K562 (cell line): ENCODE measurements around the gene CYP24A1. TPM values are rescaled to one million over a fixed set of nuclear protein-coding genes. Genes with fewer than 3 reads are reported as not detected.

Experiments used
- ATAC-seq: fragments of 200-7000 bp; cut with Tn5 transposase; 3 replicates; pipeline ENCODE4 v1.9.1; 2020; ENCODE audit warnings: moderate library complexity
- BruUV-seq: library from RNA; stranded (reverse); fragments of 400-500 nt; replicated peaks from 2 replicates; lab custom pipeline; 2021; lab: Mats Ljungman, UMichigan
- CTCF ChIA-PET: fragments of 300-600 bp; formaldehyde crosslinking; extraction: SDS; loops from one replicate; lab custom pipeline; 2021; ENCODE audit warnings: low intra/inter-chr PET ratio; lab: Yijun Ruan, JAX
- POLR2A ChIA-PET: fragments of 300-600, 350-650 bp; sonication (Branson Sonifier 250); formaldehyde crosslinking; extraction: SDS; loops from one replicate; lab custom pipeline; 2021; ENCODE audit warnings: antibody characterized with exemption, inconsistent platforms; lab: Yijun Ruan, JAX
- DNase-seq, 4 experiments: peaks; one replicate each; pipeline versions ENCODE4 v3.0.0 to v3.0.0-alpha.2; 2011 to 2018; ENCODE audit warnings: low spot score in 3 of 4, mixed read lengths in 3 of 4; ENCODE audit errors: extremely low read depth in 1 of 4
- FAIRE-seq: peaks from 2 replicates; lab custom pipeline; 2011; peaks lifted over from hg19 to GRCh38; lab: Jason Lieb, UNC
- H2AFZ ChIP-seq: 2 replicates; pipeline ENCODE4 v1.6.0; 2011; ENCODE audit warnings: low read depth, low read length, control low read depth, inconsistent platforms
- H3K27ac ChIP-seq: fragments of 200-600 bp; 3 replicates; pipeline ENCODE4 v1.8.0; 2011; ENCODE audit warnings: low read depth, mild to moderate bottlenecking, control low read depth, inconsistent platforms, low read length, moderate library complexity, mixed read lengths; ENCODE audit errors: extremely low read depth
- H3K27me3 ChIP-seq, 2 experiments: fragments of 300-600 bp in 1 of 2; 2 replicates in 1 of 2; 3 replicates in 1 of 2; pipeline versions ENCODE4 v1.6.0 to v1.8.0; 2011; ENCODE audit warnings: inconsistent platforms in 2 of 2, low read length in 2 of 2, mild to moderate bottlenecking in 1 of 2, mixed read lengths in 1 of 2, moderate library complexity in 1 of 2; ENCODE audit not compliant: control insufficient read depth in 2 of 2, insufficient read depth in 2 of 2
- H3K36me3 ChIP-seq: fragments of 300-600 bp; 3 replicates; pipeline ENCODE4 v1.8.0; 2011; ENCODE audit warnings: mild to moderate bottlenecking, low read length, inconsistent platforms; ENCODE audit not compliant: control insufficient read depth, insufficient read depth
- H3K4me1 ChIP-seq, 2 experiments: fragments of 200-600 bp in 1 of 2; replicated peaks in 1 of 2; 2 replicates in 1 of 2; 3 replicates in 1 of 2; pipeline versions ENCODE4 v1.5.1 to v1.8.0; 2011; ENCODE audit warnings: inconsistent platforms in 2 of 2, low read length in 2 of 2, mild to moderate bottlenecking in 1 of 2, mixed read lengths in 1 of 2, moderate library complexity in 1 of 2; ENCODE audit not compliant: control insufficient read depth in 2 of 2, insufficient read depth in 2 of 2
- H3K4me2 ChIP-seq: 2 replicates; pipeline ENCODE4 v1.6.1; 2011; ENCODE audit warnings: low read length, control low read depth, inconsistent platforms, mixed read lengths; ENCODE audit not compliant: insufficient read depth
- H3K4me3 ChIP-seq: fragments of 200-600 bp; sonication (generic), shearing (Covaris generic); 2 replicates; pipeline ENCODE4 v1.5.1; 2016; ENCODE audit warnings: control low read depth, inconsistent platforms
- H3K79me2 ChIP-seq: fragments of 200-600 bp; 3 replicates; pipeline ENCODE4 v1.8.0; 2011; ENCODE audit warnings: low read length, inconsistent platforms; ENCODE audit not compliant: control insufficient read depth, insufficient read depth
- H3K9ac ChIP-seq, 2 experiments: 2 replicates each; pipeline versions ENCODE4 v1.6.0 to v1.6.1; 2011; ENCODE audit warnings: low read depth in 2 of 2, low read length in 2 of 2, control low read depth in 1 of 2, inconsistent platforms in 1 of 2, mild to moderate bottlenecking in 1 of 2, mixed read lengths in 1 of 2; ENCODE audit not compliant: insufficient read depth in 1 of 2
- H3K9me1 ChIP-seq: one replicate; pipeline ENCODE4 v1.6.0; 2011; ENCODE audit warnings: inconsistent platforms, mild to moderate bottlenecking, low read length, moderate library complexity; ENCODE audit not compliant: control insufficient read depth, insufficient read depth
- H3K9me3 ChIP-seq: replicated peaks from 2 replicates; pipeline ENCODE4 v1.5.1; 2011; ENCODE audit warnings: low read depth, low read length, inconsistent platforms; ENCODE audit not compliant: control insufficient read depth, insufficient read depth
- H4K20me1 ChIP-seq: replicated peaks from 2 replicates; pipeline ENCODE4 v1.6.1; 2011; ENCODE audit warnings: low read length, inconsistent platforms, mixed read lengths; ENCODE audit not compliant: control insufficient read depth, insufficient read depth
- IRF1 ChIP-seq: sonication (generic); formaldehyde crosslinking; IDR thresholded peaks from 2 replicates; pipeline ENCODE4 v1.8.0; 2022; ENCODE audit warnings: missing genetic modification reagents, mild to moderate bottlenecking, borderline replicate concordance
- WGBS: fragments of 100-300 bp; shearing (Covaris generic); methylation state at CpG from one replicate; pipeline ENCODE4 v1.1.6; 2016; ENCODE audit warnings: low coverage, mixed read lengths; ENCODE audit not compliant: insufficient coverage; ENCODE audit errors: missing lambda C conversion rate; 5-methylcytosine and 5-hydroxymethylcytosine counted together
- in situ Hi-C: fragments of 300-500 bp; cut with MboI; formaldehyde crosslinking; loops from 4 replicates; pipeline ENCODE4 v1.15.0; 2018; ENCODE audit warnings: inconsistent platforms, mixed read lengths
- intact Hi-C: fragments of 100-400 bp; cut with micrococcal nuclease; formaldehyde crosslinking; loops from 2 replicates; pipeline ENCODE4 v1.14.2; 2022
- polyA plus RNA-seq, 8 experiments: library from polyadenylated mRNA; depleted of rRNA in 4 of 8; stranded (reverse) in 5 of 8; unstranded in 3 of 8; fragments of >200 nt; fragmentation: Nextera tagmentation in 2 of 8; fragmentation: Illumina TruSeq in 1 of 8; extraction: Ambion mirVana in 2 of 8; extraction: Trizol in 1 of 8; gene quantifications; 2 replicates each; pipeline versions ENCODE4 v1.2.1 to v1.2.3, GENCODE V29; 2011 to 2014; ENCODE audit warnings: inconsistent platforms in 1 of 8, missing spikeins in 1 of 8
- total RNA-seq, 7 experiments: library from RNA; depleted of rRNA in 6 of 7; stranded (reverse); fragments of >200 nt in 6 of 7; fragmentation: Illumina TruSeq in 2 of 7; extraction: Trizol in 2 of 7; gene quantifications; 2 replicates each; pipeline versions ENCODE4 v1.2.1 to v1.2.3, GENCODE V29; 2011 to 2021; ENCODE audit warnings: low replicate concordance in 1 of 7
- TF ChIP-seq, protein P1 (sequence below), 3 experiments: fragments of 200-800 bp in 1 of 3; fragments of 250-450 bp in 1 of 3; fragments of 450-650 bp in 1 of 3; sonication (Bioruptor Pico) in 1 of 3; sonication (Bioruptor generic) in 1 of 3; formaldehyde crosslinking in 1 of 3; IDR thresholded peaks; 2 replicates each; pipeline versions ENCODE4 v1.6.1 to v1.8.0; 2016 to 2022; ENCODE audit warnings: mild to moderate bottlenecking in 2 of 3, missing genetic modification characterization in 2 of 3, missing compliant biosample characterization in 1 of 3, moderate library complexity in 1 of 3

CYP24A1 gene
- total and polyA plus RNA-seq, 9 of the 15 experiments (the other 6 are each of a cell fraction or from before 2014, with no cell fraction given) = 0.04 TPM; not detected in 8

- POLR2A ChIA-PET = no interaction called here
Measured at GRCh38 chr20:54126806-54127655, 46.8 kb downstream of the CYP24A1 start.

More at GRCh38 chr20:54126806-54127655, 46.8 kb downstream of the CYP24A1 start:
- Histone ChIP-seq H3K9me3 (no peaks in the 10 kb centered on the region), H3K4me3 (no peak overlapping the region), H2AFZ (no peak overlapping the region), H3K9me1 (no peaks in the 10 kb centered on the region), H3K27ac (no peak overlapping the region), H3K9ac (no peak overlapping the region), H3K4me2 (no peak overlapping the region), H3K36me3 (no peaks in the 10 kb centered on the region), H4K20me1 (no peaks in the 10 kb centered on the region), H3K4me1 (no peaks in the 10 kb centered on the region; a peak in 2 of 5 replicates), H3K27me3 (peaks cover 3 to 5% of the 10 kb centered on the region in 2 experiments; a peak in 2 of 5 replicates), H3K79me2 (no peaks in the 10 kb centered on the region)
- no peak for DNase-seq
- intact Hi-C loops = no loop called here
- WGBS = 4% methylated on average over 3 of the region's 3 CpGs
- no TSS peak for BruUV-seq
- no peak for FAIRE-seq
- ATAC-seq = no peak
- in situ Hi-C loops = no loop called here
- CTCF ChIA-PET = no interaction called here
- TF ChIP-seq, protein P1, sequence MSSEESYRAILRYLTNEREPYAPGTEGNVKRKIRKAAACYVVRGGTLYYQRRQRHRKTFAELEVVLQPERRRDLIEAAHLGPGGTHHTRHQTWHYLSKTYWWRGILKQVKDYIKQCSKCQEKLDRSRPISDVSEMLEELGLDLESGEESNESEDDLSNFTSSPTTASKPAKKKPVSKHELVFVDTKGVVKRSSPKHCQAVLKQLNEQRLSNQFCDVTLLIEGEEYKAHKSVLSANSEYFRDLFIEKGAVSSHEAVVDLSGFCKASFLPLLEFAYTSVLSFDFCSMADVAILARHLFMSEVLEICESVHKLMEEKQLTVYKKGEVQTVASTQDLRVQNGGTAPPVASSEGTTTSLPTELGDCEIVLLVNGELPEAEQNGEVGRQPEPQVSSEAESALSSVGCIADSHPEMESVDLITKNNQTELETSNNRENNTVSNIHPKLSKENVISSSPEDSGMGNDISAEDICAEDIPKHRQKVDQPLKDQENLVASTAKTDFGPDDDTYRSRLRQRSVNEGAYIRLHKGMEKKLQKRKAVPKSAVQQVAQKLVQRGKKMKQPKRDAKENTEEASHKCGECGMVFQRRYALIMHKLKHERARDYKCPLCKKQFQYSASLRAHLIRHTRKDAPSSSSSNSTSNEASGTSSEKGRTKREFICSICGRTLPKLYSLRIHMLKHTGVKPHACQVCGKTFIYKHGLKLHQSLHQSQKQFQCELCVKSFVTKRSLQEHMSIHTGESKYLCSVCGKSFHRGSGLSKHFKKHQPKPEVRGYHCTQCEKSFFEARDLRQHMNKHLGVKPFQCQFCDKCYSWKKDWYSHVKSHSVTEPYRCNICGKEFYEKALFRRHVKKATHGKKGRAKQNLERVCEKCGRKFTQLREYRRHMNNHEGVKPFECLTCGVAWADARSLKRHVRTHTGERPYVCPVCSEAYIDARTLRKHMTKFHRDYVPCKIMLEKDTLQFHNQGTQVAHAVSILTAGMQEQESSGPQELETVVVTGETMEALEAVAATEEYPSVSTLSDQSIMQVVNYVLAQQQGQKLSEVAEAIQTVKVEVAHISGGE (CRISPR knock-in tag; IDR thresholded peaks at IDR 0.05) = peak in 1 of 3 experiments; percentile 95; a peak in 2 of 6 replicates
- no peak for TF ChIP-seq IRF1 (CRISPR knock-in tag)
